NCI-H1436 (cell line): Measurements from ENCODE around the gene TARS3.

Source experiments
- DNase-seq: peaks from one replicate; lab custom pipeline; 2025; lab: John Stamatoyannopoulos, UW

Gene TARS3

DNA sequence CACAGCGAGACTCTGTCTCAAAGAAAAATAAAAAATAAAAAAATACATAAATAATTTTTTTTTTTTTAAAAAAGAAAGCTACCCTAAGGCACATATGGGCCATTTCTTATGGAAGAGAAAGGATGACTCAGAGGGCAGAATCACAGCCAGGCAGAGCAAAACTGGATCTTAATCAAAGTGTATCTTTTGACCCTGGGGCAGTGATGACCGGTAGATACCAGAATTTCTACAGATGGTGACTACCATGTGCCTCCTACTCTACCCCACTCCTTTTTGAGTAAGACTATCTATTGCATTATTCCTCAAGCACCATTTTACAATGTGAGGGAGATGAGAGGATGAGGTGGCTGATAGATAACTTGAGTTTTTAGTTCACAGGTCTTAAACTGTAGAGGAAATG is 26.0 kb downstream of the TARS3 start:
- no peak for DNase-seq

- no peak for DNase-seq
Observed at GRCh38 chr15:101697488-101697887, 26.8 kb downstream of the TARS3 start.

GRCh38 chr15:101696829-101697228 is 27.4 kb downstream of the TARS3 start:
- DNase-seq, result no peak

GRCh38 chr15:101694261-101694660 is 30.0 kb downstream of the TARS3 start:
- no peak for DNase-seq

GRCh38 chr15:101692801-101693598 is 31.3 kb downstream of the TARS3 start:
- no peak for DNase-seq

DNA sequence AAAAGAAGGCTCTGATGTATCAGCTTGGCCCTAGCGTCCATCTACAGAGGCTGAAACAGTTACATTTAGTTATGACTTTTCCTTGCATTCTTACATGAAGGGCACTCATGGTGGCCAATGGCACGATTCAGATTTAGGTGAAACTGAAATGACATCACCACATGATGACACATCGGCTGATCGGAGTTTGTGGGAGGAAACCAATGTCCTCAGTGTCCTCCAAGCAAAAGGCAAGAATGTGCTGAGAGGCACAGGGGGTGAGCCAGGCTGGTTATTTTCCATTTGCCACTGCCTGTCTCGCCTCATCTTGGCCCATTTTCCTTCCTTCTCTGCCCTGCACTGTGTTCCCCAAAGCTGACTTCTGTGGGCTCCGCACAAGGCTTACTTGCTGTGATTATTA is 34.4 kb downstream of the TARS3 start:
- DNase-seq, result no peak

DNA sequence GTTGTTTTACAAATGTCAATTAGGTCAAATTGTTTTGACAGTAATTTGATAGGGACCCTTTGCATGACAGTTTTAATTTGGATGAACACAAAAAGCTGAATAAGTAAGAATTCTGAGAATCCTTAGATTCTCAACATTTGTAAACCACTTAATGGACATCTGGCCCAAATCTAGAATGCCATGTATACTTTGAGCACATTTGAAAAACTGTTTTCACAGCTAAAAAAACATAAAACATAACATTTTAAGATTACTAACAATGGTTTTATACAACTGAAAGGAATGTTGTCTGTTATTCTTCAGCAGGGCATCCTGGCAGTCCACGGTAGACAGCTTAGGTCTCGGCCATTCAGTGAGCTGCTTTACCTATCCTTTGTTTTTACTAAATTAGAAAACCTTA is 37.6 kb downstream of the TARS3 start:
- no peak for DNase-seq

GRCh38 chr15:101684877-101685276 is 39.4 kb downstream of the TARS3 start:
- no peak for DNase-seq

GRCh38 chr15:101684384-101684783 is 39.9 kb downstream of the TARS3 start:
- DNase-seq, result no peak

- DNase-seq, result no peak
Observed at GRCh38 chr15:101679806-101680205, 44.5 kb downstream of the TARS3 start.

GRCh38 chr15:101676921-101677329 is 47.3 kb downstream of the TARS3 start:
- DNase-seq, result no peak

- DNase-seq, result no peak
Observed at GRCh38 chr15:101675796-101676582, 48.3 kb downstream of the TARS3 start.

DNA sequence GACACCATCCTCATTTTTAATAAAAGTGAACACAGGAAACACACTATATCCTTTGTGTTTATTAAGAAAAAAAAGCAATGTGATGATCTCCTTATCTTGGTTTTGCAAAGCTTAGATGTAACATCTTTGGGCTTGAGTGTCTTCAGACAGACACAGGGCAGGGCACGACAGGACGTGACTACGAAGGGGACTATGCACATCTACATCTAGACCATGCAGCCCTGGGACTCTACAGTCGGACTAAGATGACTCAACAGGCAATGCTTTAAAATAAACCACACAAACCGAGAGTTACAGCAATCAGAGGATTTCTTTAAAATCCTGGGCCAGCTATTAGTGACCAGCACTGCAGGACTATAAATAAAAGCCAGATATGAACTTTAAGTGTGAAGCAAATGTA is 49.3 kb downstream of the TARS3 start:
- no peak for DNase-seq

DNA sequence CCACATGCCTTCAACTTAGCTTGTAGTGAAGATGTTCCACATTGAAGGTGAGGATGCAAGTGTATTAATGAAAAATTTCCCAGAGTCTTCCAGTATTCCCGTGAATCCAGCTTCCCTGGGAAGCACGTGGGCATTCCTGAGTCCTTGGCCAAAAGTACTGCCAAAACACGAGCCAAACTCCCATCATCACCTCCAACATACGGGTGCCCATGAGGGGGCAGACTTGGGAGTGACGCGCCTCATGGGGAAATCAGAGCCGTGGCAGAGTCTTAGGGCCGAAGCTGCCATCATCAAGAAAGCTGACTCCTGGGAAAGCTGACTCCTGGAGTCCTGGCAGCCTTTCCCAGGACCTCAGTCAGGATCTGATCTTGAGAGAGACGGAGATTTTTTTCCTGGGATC is 52.0 kb downstream of the TARS3 start:
- DNase-seq, result no peak

GRCh38 chr15:101669744-101670143 is 54.5 kb downstream of the TARS3 start:
- DNase-seq, result no peak

DNA sequence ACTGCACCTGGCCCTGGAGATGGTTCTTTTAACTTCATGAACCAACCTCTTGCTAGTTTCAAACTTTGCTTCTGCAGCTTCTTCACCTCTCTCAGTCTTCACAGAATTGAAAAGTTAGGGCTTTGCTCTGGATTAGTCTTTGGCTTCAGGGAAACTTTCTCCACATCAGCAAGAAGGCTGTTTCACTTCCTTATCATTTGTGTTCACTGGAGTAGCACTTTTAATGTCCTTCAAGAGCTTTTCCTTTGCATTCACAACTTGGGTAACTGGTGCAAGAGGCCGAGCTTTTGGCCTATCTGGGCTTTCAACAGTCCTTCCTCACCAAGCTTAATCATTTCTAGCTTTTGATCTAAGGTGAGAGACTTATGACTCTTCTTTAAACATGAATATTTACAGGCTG is 56.4 kb downstream of the TARS3 start:
- DNase-seq, result no peak

DNA sequence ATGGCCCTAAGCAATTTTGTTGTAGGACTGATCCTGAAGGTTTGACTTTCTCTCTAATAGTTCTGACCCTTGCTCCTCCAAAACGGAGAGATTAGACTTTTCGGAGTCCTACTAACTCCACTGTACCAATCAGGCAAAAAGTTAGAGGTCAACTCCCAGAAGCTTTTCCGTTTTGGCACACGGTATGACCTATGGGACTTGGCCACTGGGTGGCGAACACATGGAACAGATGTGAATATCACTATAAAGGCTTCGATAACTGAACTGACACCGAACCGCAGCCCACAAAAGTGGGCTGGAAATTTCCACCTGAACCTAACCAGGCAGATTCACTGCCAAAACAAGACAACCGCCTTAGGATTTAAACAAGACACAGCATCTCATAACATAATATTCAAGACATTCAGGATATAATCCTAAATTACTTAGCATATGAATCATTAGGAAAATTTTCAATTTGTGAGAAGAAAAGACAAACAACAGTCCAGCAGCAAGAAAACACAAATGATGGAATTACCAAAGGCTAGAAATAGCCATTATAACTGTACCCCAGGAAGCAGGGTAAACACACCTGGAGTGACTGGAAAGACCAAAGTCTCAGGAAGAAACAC is 59.9 kb downstream of the TARS3 start:
- DNase-seq, result no peak

GRCh38 chr15:101662203-101662602 is 62.1 kb downstream of the TARS3 start:
- no peak for DNase-seq

- no peak for DNase-seq
Observed at GRCh38 chr15:101660005-101660404, 64.3 kb downstream of the TARS3 start.

GRCh38 chr15:101657968-101658784 is 66.1 kb downstream of the TARS3 start:
- DNase-seq, result peak; percentile 11

GRCh38 chr15:101657171-101657570 is 67.1 kb downstream of the TARS3 start:
- no peak for DNase-seq
